HL-60 (cell line): ENCODE results near the gene ENTPD2.

Experiments used
- DNase-seq, 2 experiments: peaks; one replicate each; pipeline ENCODE4 v3.0.0-alpha.2; 2010 to 2020; ENCODE audit warnings: low read depth in 1 of 2, low spot score in 1 of 2
- H3K27ac ChIP-seq: fragments of 250-450 bp; sonication (Bioruptor Pico); replicated peaks from 2 replicates; pipeline ENCODE4 v1.5.1; 2020; ENCODE audit warnings: mild to moderate bottlenecking, moderate library complexity
- H3K27me3 ChIP-seq: fragments of 250-450 bp; sonication (Bioruptor Pico); 2 replicates; pipeline ENCODE4 v1.5.1; 2021; ENCODE audit warnings: mild to moderate bottlenecking, moderate library complexity; ENCODE audit not compliant: insufficient read depth, poor library complexity, severe bottlenecking
- H3K4me3 ChIP-seq: replicated peaks from 2 replicates; pipeline ENCODE4 v1.5.1; 2011; ENCODE audit warnings: mild to moderate bottlenecking, control low read depth, low read length; ENCODE audit not compliant: insufficient read depth
- CTCF ChIP-seq: IDR thresholded peaks from one replicate; pipeline ENCODE4 v1.5.1; 2011; ENCODE audit warnings: low read length, control low read depth, inconsistent platforms; ENCODE audit not compliant: insufficient read depth
- GABPA ChIP-seq: IDR thresholded peaks from 2 replicates; pipeline ENCODE4 v1.6.1; 2012; ENCODE audit warnings: low read depth
- POLR2AphosphoS5 ChIP-seq: IDR thresholded peaks from 2 replicates; pipeline ENCODE4 v1.6.1; 2012; ENCODE audit warnings: low read depth
- REST ChIP-seq: IDR thresholded peaks from 2 replicates; pipeline ENCODE4 v1.6.1; 2012; ENCODE audit warnings: low read depth; ENCODE audit not compliant: insufficient replicate concordance
- SPI1 ChIP-seq: IDR thresholded peaks from 2 replicates; pipeline ENCODE4 v1.6.1; 2012; ENCODE audit warnings: low read depth, mild to moderate bottlenecking, borderline replicate concordance

Gene ENTPD2

GRCh38 chr9:137080260-137081122 is 26.6 kb upstream of the ENTPD2 start:
- TF ChIP-seq CTCF (no peak), SPI1 (no peak), GABPA (no peak)
- no peak for DNase-seq
- no peak overlapping the region for H3K4me3 ChIP-seq
- peaks cover 10% of the 10 kb centered on the region for H3K27me3 ChIP-seq
- H3K27ac ChIP-seq, result no peak overlapping the region

GRCh38 chr9:137079401-137079787 is 25.5 kb upstream of the ENTPD2 start:
- TF ChIP-seq POLR2AphosphoS5, result no peak
- TF ChIP-seq CTCF, result no peak
- no peak for TF ChIP-seq SPI1
- no peak for TF ChIP-seq GABPA
- TF ChIP-seq REST, result no peak
- no peak for DNase-seq
- H3K4me3 ChIP-seq, result no peak overlapping the region
- peaks cover 10% of the 10 kb centered on the region for H3K27me3 ChIP-seq
- no peak overlapping the region for H3K27ac ChIP-seq

DNA sequence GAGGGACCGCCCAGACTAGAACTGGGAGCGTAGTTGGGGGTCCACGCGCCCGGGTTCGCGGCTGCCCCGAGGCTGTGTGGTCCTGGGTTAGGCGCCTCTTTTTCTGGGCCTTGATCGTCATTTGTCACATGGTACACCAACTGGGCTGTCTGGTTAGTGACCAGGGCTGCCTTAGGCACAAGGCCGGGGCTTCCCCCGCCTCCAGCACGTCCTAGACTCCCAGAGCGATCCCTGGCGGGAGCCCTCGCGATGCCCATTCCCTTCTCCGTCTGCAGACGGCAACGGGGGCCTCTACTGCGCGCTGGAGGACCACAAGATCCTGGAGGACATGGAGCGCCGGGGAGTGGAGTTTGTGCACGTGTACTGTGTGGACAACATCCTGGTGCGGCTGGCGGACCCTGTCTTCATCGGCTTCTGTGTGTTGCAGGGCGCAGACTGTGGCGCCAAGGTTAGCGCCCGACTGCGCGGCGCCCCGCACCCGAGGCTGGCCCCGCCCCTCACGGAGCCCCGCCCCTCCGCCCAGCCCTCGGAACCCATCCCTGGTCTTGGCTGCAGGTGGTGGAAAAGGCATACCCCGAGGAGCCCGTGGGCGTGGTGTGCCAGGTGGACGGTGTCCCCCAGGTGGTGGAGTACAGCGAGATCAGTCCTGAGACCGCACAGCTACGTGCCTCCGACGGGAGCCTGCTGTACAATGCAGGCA is 25.0 kb upstream of the ENTPD2 start:
- no peak for DNase-seq
- Histone ChIP-seq H3K27ac (no peak overlapping the region), H3K27me3 (peaks cover 10% of the 10 kb centered on the region), H3K4me3 (no peak overlapping the region)
- TF ChIP-seq REST, result no peak
- TF ChIP-seq SPI1, result no peak
- no peak for TF ChIP-seq GABPA
- no peak for TF ChIP-seq POLR2AphosphoS5
- TF ChIP-seq CTCF, result no peak
